A172 (cell line): Measurements from ENCODE around the gene RBM19. TPM values are rescaled to one million over a fixed set of nuclear protein-coding genes. Genes with fewer than 3 reads are reported as not detected.

Experiments used
- DNase-seq: peaks from one replicate; pipeline ENCODE4 v3.0.0-alpha.2; 2015; ENCODE audit warnings: low spot score
- total RNA-seq: library from RNA; depleted of rRNA; stranded (reverse); fragments of >200 nt; shearing (Covaris generic); gene quantifications from 2 replicates; pipeline ENCODE4 v1.2.3, GENCODE V29; 2014

RBM19 gene
- total RNA-seq, 1 experiment from 2014 or later: 15.1 TPM

DNA sequence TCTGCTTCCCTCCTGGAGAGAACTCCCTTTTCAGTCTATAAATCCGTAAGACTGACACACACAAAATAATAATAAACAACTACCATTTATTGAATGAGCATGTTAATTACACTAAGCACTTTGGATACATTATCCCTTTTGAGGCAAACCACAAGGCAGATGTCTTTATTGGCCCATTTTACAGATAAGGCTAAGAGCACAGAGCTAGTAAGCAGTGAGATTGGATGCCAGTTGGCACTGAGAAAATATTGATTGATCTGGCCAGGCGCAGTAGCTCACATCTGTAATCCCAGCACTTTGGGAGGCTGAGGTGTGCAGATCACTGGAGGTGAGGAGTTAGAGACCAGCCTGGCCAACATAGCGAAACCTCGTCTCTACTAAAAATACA is 21.9 kb upstream of the RBM19 start:
- no peak for DNase-seq

DNA sequence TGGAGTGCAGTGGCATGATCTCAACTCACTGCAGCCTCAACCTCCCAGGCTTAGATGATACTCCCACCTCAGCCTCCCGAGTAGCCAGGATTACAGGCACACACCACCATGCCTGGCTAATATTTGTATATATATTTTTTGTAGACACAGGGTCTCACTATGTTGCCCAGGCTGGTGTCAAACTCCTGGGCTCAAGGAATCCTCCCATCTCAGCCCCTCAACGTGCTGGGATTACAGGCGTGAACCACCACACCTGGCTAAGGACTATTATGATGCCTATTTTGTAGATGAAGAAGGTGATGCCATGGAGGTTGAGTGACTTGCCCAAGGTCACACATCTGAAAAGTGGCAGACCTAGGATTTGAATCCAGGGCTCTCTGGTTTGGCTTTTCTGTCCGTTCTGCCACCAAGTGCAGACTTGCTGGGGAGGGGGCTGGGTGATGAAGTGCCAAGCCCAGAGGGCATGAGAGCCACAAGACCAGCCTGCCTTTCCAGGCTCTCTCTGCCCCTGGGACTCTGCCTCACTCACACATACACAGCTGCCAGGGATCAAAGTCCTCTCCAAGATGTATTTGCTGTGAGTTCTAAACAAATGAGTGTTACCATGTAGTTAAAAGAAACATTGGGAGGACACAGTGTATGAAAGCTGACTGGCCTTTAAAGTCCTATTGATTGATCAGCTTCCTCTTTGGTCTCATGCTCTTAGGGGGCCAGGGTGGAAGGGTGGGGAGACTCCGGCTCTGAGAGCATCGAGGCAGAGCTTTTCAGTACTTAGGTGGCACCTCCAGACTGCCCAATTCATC is 21.3 kb upstream of the RBM19 start:
- DNase-seq: no peak

DNA sequence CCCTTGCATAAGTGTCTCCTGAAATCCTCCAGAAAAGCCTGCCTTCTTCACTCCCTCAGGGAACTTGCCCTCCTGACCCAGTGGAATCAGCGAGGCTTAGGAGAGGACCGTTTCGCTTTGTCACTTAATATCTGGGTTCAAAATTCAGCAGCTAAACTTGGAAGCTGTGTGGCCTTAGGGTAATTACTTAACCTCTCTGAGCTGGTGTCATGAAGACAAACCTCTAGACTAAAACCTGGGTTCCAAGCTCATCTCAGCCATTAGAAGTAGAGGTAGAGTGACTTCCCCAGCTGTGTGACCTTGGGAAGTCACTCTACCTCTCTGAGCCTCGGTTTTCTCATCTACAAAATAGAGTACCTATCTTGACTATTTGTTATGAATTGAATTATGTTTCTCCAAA is 18.3 kb upstream of the RBM19 start:
- DNase-seq: no peak

GRCh38 chr12:113983777-113984448 is 17.8 kb upstream of the RBM19 start:
- no peak for DNase-seq

DNA sequence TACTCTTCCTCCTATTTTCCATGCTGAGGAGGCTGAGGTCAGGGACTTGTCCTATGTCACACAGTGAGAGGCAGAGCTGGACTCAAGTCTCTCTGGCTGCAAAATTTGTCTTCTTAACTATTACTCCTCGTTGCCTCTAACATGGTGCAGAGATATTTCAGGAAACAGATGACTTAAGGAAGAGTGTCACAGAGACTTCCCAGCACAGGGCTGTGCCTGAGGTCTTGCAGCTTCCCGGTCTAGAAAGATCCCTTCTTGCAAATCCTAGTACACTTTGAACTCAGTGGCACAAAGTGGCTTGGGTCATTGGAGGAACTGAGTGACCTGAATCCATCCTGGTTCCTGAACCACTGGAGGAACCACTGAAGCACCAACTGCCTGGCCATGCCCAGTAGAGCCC is 17.1 kb upstream of the RBM19 start:
- DNase-seq: no peak

- no peak for DNase-seq
These were observed 15.8 kb upstream of the RBM19 start for GRCh38 chr12:113981876-113982275.

DNA sequence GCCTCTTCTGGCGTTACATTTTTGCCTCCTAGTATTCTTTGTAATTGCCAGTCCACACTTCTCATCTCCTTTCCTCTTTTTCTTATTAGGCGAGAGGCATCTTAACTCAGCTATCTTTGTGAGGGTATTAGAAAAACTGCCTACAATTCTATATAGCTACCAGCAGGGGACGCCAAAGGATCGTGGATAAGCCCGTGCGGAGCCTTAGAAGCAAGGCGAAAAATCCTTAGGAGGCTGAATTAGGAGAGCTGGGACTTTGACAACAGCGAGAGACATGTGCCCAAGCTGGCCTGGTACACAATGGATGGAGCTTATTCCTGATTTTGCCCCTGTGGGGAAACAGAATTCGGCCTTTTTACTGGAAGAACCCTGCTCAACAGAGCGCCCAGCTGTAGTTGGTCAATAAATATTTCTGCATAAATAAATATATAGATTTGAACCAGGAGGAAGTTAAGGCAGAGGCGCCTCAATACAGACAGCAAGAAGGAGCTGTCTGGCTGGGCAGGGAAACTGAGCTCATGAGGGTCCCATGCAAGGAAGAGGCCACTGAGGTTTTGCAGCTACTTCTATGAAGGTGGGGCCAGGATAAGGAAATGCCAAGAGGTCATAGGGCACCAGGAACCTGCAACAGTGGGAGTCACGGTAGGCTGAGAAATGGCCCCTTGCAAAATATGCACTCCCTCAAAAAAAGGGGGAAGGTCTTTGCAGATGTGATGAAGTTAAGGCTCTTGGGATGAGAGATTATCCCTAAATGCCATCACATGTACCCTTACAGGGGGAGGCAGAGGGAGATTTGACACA is 14.6 kb upstream of the RBM19 start:
- DNase-seq: peak; percentile 39

DNA sequence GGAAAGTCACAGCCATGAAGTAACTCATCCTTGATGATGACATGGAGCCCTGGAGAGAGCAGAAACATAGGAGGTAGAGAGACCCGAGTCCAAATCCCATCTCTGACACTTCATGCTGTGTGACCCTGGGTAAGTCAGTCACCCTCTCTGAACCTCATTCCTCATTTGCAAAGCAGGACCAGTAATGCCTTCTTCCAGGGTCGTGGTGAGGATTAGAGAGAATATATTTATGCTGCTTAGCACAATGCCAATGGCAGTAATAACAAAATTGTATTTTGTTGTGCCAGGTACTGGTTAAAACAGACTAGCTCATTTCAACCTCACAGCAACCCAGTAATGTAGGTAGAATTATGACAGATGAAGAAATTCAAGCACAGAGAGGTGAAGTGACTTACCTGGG is 13.9 kb upstream of the RBM19 start:
- no peak for DNase-seq

GRCh38 chr12:113978080-113978479 is 12.0 kb upstream of the RBM19 start:
- DNase-seq: no peak

DNA sequence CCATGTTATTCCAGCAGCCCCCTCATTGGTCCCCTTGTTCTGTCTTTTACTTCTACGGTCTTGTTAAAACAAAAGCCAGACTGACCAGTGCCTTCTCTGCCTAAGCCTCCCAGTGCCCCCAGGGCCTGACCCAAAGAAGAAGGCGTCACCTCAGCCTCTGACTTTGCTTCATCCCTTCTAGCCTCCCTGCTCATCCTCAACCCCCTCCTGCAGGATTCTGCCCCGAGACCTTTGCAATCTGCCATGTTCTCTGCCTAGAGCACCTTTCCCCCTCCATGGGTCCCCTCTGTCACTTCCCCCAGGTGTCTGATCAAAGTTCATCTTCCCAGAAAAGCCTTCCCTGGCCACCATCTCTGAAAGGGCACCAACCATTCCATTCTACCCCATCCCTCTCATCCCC is 7.9 kb upstream of the RBM19 start:
- no peak for DNase-seq

GRCh38 chr12:113973109-113973904 is 7.2 kb upstream of the RBM19 start:
- DNase-seq: no peak

DNA sequence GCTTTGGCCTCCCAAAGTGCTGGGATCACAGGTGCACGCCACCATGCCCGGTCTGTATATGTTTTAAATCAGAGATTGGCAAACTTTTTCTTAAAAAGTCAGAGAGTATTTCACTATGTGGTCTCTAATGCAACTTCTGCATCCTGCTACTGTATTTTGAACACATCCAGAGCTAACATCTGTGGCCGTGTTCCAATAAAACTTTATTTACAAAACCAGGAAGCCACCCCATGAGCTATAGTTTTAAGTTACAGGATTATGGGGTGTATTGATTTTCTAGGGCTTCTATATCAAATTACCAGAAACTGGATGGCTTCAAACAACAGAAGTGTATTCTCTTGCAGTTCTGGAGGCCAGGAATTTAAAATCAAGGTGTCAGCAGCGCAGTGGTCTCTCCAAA is 5.3 kb upstream of the RBM19 start:
- no peak for DNase-seq

DNA sequence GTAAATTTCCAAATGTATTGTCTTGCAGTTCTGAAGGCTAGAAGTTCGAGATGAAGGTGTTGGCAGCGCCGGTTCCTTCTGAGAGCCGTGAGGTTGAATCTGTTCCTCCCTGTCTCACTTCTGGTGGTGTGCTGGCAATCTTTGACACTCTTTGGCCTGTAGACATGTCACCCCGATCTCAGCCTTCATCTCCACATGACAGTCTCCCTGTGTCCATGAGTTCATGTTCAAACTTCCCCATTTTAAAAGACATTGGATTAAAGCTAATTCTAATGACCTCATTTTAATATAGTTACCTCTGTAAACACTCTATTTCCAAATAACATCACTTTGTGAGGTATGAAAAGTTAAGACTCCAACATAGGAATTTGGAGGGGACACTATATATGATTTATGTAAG is 4.1 kb upstream of the RBM19 start:
- no peak for DNase-seq

DNA sequence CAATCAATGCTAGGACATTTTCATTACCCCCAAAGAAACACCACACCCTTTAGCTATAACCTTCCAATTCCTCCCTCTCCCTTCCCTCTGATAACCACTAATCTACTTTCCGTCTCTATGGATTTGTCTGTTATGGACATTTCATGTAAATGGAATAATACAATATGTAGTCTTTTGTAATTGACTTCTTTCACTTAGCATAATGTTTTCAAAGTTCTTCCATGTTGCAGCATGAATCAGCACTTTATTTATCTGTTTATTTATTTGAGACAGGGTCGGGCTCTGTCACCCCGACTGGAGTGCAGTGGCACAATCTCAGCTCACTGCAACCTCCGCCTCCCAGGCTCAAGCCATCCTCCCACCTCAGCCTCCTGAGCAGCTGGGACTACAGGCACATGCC is 1.2 kb upstream of the RBM19 start:
- no peak for DNase-seq

DNA sequence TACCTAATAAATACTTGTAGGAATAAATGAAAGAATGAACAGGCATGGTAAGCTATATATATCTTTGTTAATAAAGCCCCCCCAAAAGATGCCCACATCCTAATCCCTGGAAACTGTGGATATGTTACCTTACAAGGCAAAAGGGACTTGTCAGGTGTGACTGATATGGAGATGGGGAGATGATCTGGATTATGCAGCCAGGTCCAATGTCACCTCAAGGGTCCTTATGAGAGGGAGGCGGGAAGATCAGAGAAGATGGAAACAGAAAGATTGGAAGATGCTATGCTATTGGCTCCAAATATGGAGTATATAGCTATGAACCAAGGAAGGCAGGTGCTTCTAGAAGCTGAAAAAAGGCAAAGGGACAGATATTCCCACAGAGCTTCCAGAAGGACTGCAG is 3.4 kb downstream of the RBM19 start:
- no peak for DNase-seq

- DNase-seq: peak; percentile 30
These were observed 4.0 kb downstream of the RBM19 start for GRCh38 chr12:113961921-113962710.

- no peak for DNase-seq
These were observed 6.1 kb downstream of the RBM19 start for GRCh38 chr12:113960030-113960429.

- DNase-seq: no peak
These were observed 7.0 kb downstream of the RBM19 start for GRCh38 chr12:113959096-113959495.

DNA sequence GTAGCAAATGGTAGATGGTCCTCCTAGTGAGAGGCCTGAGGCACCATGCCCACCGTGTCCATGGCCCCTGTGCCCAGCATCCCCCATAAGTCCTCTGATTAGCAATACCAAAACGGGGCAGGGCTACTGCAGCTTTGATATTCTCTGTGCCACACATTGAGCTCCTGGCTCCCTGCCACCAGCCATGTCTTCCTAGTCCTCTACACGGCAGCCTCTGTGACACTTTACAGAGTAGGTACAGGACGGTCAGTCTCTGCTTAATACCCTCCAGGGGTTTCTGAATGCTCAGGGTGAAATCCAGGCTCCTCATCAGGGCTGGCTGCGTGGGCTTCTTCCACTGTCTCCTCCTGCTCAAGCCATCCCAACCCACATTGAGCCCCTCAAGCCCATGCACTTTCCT is 8.0 kb downstream of the RBM19 start:
- DNase-seq: no peak

- no peak for DNase-seq
These were observed 8.5 kb downstream of the RBM19 start for GRCh38 chr12:113957627-113958026.
